SW 1271 (cell line): ENCODE results near the gene FGF23.
A peak's percentile ranks its signal among the peaks of the same experiment; 100 is the strongest.

Experiments used
- DNase-seq, 2 experiments: peaks; one replicate each; lab custom pipeline; 2025; lab: John Stamatoyannopoulos, UW

FGF23 gene

GRCh38 chr12:4383304-4383865 lies 3.9 kb upstream of the FGF23 start:
- DNase-seq, result no peak

DNA sequence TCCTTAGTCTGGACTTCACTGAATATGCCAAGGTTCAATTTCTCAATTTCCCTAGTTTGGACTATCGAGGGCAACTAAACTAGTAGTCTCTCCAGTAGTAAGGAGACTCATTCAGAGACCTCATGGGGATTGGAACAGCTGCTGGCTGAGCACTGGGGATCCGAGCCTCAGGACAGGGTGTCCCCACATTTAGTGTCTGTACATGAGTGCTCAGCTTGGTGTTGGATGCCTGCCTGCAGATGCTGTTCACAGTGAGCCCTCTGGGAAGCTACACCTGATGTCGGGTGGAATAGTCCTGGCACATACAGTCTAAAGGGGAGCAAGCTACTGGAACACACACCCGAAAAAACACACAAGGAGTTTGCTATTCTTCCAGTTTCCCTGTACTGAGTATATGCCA lies 820 bp upstream of the FGF23 start:
- no peak for DNase-seq

GRCh38 chr12:4378772-4379171 lies 740 bp downstream of the FGF23 start:
- no peak for DNase-seq

DNA sequence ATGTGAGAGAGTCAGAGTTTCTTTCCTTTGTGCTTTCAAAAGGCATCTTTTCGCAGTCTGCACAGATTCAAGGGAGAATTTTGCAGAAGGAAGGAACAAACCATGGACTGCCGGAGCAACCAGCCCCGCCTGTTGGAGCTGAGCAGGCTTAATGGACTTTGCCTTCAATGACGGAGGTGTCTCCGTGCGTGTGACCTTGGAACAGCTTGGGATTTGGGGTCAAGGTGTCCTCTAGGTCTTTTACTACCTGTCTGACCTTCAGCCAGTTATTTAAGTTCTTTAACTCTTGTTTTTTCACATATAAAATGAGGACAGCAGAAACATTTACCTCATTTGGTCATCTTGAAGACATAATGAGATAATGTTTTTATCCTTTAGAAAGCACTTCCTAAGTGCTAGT lies 4.1 kb downstream of the FGF23 start:
- DNase-seq, result no peak

DNA sequence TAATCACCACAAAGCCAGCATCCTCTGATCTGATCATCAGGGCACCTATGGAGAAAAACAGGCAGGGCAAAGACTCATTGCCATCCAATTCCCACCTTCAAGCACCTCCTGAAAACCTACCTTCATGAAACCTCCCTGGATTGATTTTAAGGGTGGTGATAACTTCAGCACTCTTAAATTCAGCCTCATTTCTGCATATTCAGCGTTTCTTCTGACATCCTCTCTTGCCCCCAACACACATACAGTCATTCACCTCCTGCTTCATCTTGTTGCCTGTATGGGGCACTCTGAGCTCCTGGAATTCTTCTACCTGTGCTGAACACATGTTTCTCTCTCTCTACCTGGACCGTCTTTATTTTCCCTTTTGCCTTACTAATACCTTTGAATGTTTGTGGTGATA lies 6.9 kb downstream of the FGF23 start:
- DNase-seq, result no peak

DNA sequence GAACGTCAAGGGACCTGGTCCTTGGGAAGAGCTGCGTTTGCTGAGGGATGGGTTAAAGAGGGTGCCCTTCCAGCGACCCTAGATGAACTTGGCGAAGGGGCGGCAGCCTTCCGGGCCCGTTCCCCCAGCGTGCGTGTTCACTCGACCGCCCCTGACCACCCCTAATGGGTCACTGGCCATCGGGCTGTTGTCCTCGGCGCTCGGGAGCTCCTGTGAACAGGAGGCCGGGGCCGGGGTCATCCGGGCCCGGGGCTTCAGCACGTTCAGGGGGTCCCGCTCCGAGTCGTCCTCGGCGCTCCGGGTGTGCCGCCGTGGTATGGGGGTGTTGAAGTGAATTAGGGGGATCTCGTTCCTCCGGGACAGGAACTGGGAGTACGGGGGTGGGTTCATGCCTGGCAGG lies 9.2 kb downstream of the FGF23 start:
- no peak for DNase-seq

GRCh38 chr12:4369548-4369947 lies 10.0 kb downstream of the FGF23 start:
- DNase-seq, result no peak

DNA sequence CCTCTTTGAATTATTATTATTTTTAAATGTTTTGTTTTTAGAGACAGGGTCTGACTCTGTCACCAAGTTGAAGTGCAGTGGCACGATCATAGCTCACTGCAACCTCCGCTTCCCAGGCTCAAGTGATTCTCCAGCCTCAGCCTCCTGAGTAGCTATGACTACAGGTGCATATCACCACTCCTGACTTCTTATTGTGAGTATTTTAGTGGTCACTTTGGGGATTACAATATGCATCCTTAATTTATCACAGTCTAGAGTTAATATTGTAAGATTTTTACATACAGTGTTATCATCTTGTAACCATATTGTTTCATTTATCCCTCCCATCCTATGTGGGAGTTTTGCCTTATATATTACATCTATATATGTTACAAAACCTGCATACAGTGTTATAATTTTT lies 13.4 kb downstream of the FGF23 start:
- no peak for DNase-seq

DNA sequence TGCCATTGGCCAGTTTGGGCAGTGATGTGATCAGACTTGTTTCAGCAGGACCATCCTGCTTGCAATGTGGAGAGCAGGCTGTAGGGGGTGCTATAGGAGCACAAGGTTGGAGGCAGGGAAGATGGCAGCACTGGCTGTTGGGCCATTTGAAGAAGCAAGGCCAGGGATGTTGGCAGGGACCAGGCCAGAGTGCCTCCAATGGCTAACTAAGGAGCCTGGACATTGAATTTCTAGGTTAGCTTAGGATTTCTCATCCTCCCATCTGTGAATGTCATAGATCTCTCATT lies 23.5 kb downstream of the FGF23 start:
- DNase-seq, result peak; percentile 17 to 22

DNA sequence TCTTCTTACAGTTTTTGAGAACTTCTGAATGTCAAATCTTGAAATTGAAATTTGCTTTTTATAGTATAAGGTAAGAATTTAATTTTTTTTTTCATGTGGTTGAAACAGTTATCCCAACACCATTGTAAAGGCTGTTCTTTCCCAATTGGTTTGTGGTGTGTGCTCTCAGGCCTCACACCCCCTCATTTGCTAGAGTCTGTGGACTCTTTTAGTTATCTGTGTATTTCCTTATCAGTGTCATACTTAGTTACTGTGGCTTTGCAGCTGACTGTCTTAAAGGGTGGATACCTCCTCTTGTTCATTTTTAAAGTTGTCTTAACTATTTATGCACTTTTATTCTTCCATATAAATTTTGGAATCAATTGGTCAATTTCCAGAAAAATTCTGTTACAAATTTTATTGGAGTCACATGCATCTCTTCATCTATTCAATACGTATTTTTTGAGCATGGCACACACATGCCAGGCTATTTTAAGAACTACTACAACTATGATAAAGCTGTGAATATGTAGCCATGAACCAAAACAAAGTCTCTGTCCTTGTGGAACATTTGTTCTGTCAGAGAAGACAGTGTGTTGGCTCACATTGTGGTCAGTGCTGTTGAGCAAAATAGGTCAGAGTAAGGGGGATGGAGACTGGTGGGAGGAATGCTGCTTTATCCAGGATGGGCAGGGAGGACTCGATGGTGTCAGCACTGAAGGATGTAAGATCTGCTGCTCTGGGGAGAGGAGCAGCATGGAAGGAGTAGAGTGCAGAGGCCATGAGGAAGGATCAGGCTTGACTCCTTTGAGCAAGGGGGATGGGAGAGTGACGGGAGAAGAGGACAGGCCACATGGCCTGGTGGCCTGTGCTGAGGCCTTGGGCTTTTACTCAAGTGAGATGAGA lies 24.1 kb downstream of the FGF23 start:
- DNase-seq, result no peak

DNA sequence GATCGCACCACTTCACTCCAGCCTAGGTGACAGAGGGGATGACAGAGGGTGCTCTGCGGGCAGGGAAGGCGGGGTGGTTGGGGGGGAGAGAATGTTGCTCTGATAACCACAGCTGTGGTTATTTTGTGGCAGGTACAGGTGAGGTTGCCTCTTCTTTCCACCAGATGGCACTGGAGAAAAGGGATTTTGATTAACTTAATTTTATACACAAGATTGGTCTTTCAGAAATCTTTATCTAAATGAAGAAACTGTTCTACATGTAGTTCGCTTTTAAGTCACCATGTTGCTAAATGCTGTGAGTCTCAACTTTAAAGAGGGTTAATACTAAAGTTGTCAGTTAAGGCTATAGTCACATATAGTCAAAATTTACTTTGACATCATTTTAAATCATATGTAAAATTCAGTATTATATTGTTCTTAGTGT lies 25.7 kb downstream of the FGF23 start:
- DNase-seq, result peak in 1 of 2 experiments; percentile 44

DNA sequence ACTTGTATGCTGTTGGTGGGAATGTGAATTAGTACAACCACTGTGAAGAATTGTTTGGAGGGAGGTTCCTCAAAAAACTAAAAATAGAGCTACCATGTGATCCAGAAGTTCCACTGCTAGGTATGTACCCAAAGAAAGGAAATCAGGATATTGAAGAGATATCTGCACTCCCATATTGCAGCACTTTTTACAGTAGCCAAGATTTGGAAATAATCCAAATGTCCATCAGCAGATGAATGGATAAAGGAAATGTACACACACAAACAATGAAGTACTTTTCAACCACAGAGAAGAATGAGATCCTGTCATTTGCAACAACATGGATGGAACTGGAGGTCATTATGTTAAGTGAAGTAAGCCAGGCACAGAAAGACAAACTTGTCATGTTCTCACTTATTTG lies 32.6 kb downstream of the FGF23 start:
- no peak for DNase-seq

DNA sequence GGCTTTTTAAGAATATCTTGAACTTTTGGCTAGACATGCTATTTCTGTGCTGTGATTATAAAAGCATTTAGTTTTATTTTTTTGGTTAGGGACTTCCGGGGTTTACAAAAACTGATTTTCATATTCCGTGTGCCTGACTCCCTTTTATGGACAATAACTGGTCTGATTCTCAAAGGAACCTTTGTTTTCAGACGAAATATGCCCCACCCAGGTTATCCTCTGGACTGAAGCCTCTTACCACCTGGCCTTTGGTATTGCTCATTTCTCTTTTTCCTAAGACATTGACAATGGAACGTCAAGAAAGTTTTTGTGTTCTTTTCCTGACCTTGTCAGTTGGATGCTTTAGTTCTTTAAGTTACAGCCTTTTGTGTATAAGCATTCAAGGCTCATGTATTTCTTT lies 47.7 kb downstream of the FGF23 start:
- DNase-seq, result no peak

DNA sequence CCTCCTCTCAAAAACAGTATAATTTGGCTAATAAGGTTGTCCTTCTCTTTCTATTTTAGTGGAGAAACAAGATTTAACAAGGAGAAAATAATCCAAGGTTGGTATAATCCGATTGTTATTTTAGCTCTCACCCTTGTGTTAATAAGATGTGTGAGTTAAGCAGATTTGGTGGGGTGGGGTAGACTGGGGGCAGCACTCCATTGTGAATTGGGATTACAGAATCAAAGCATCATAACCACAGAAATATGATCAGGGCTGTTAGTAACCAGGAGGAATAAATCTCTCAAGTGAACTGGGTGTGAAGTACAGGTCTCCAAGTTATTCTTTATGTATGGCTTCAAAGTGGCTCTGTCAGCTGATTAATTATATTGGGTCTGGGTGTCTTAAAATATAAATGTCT lies 48.3 kb downstream of the FGF23 start:
- no peak for DNase-seq

DNA sequence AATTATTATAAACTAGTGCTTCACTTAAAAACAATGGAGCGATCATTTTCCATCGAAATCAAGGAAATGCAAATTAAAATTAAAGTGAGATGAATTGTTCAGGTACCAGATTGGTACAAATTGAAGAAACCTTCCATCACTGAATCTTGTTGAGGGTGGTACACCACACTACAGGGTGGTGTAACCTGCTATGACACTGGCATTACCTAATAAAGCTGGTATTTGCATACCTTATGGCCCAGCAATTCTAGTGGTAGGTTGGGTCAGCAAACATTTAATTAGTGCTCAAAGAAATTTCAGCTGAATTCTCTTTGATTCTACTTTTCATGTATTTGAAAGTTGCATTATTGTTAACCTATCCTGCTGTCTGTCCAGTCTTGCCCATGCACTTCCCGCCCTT lies 49.3 kb downstream of the FGF23 start:
- DNase-seq, result no peak

GRCh38 chr12:4327293-4327692 lies 52.2 kb downstream of the FGF23 start:
- DNase-seq, result no peak

DNA sequence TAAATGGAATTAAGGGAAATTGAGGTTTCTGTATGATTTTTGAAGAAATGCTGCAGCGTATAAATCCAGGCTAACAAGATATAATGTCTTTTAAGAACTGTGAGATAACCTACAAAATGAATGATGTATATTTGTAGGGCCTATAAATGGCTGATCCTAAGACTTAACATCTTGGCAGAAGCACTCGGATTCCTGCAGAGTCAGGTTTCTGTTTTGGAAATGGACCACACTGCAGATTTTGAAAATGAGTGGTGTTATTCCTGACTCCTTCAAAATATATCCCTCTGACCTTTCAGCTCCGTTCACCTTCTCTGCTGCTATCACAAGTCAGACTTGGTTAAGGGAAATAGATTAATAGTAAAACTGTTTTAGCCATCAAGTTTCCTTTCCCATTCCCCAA lies 53.5 kb downstream of the FGF23 start:
- no peak for DNase-seq

DNA sequence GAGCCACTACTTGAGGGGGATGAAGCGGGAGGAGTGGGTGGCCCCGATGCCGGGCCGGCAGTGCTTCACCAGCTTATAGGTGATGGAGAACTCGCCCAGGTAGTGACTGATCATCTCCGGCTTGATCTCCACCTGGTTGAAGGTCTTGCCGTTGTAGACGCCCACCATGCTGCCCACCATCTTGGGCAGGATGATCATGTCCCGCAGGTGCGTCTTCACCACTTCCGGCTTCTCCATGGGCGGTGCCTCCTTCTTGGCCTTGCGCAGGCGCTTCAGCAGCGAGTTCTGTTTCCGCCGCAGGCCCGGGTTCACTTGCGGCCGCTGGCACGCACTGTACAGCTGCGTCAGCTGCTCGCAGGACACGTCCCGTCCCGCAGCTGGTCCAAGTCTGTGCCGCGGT lies 55.1 kb downstream of the FGF23 start:
- no peak for DNase-seq

DNA sequence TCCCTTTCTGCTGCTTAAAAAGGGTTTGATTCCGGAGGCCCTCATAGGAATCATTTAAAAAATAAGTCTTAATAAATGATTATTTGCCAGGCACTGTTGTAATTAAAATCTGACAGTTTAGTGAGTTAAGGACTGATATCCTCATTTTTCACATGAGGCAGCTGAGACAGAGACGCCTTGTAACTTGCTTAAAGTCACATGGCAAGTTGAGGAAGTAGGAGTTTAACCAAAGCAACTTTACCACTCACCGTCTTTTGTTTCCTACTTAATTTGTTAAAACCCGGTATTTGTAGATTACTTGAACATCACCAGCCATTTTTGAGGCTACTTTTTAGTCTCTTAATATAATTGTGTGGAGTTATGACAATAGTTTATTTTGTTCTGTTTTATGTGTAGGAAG lies 56.1 kb downstream of the FGF23 start:
- DNase-seq, result no peak

- no peak for DNase-seq
These were observed 56.8 kb downstream of the FGF23 start for GRCh38 chr12:4322726-4323125.

- peak; percentile 74 to 94 for DNase-seq
These were observed 58.4 kb downstream of the FGF23 start, which contains the start of gene TIGAR for GRCh38 chr12:4320853-4321701. TSS of gene TIGAR (plus strand) at chr12:4321213. CDS start at chr12:4321272, 59 bp downstream.

DNA sequence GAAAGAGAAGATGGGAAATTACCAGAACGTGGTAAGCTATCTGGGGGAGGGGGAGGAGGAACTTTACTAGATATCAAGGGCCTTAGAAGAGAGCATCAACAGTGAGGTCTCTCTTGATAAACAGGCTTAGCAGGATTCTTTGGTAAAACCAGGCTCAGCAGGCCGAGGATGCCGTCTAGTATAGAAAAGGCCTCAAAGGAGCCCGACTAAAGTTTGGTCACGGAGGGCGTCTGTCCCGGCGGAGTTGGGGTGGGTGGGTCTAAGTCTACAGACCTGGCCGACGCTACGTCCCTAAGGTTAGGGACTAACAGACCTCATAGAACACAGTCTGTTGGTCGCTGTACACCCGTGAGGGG lies 59.0 kb downstream of the FGF23 start:
- DNase-seq, result peak in 1 of 2 experiments; percentile 50
